Upper lobe of right lung (tissue), 1 donor: ENCODE measurements around the gene AKAP17A. TPM values are rescaled to one million over a fixed set of nuclear protein-coding genes. Genes with fewer than 3 reads are reported as not detected.
"Not testable (repeated sequence)": the region's sequence is repeated elsewhere in the genome, so short reads cannot be mapped to it uniquely, and the experiment has no call there.

ENCODE experiments used
- ATAC-seq: fragments of 200-7000 bp; cut with Tn5 transposase; one replicate; pipeline ENCODE4 v1.9.1; 2020; ENCODE audit warnings: mild to moderate bottlenecking, moderate library complexity
- DNase-seq: peaks from one replicate; pipeline ENCODE4 v3.0.0-alpha.2; 2020
- H3K27ac ChIP-seq: fragments of 200-600 bp; one replicate; pipeline ENCODE4 v1.8.0; 2022
- H3K27me3 ChIP-seq: fragments of 200-600 bp; one replicate; pipeline ENCODE4 v1.8.0; 2022; ENCODE audit warnings: mild to moderate bottlenecking
- H3K36me3 ChIP-seq: fragments of 200-600 bp; one replicate; pipeline ENCODE4 v1.8.0; 2022
- H3K4me1 ChIP-seq: fragments of 200-600 bp; one replicate; pipeline ENCODE4 v1.8.0; 2022
- H3K4me3 ChIP-seq: fragments of 200-600 bp; one replicate; pipeline ENCODE4 v1.8.0; 2022; ENCODE audit warnings: mild to moderate bottlenecking
- H3K9me3 ChIP-seq: fragments of 200-600 bp; one replicate; pipeline ENCODE4 v1.8.0; 2022
- CTCF ChIP-seq: fragments of 200-600 bp; IDR thresholded peaks from one replicate; pipeline ENCODE4 v1.8.0; 2022; ENCODE audit warnings: antibody characterized with exemption
- intact Hi-C: fragments of 100-400 bp; cut with DNase I; formaldehyde crosslinking; loops from one replicate; pipeline ENCODE4 v1.11.0; 2022
- total RNA-seq: library from RNA; stranded (reverse); fragmentation: NEBNext Ultra II Directional; extraction: Animal tissue kit (Norgen Biotek cat#: 25700); gene quantifications from one replicate; pipeline ENCODE4 v1.2.1, GENCODE V29; 2021
- donor health status: DM: no; HTN: yes; CAD: no; lungs with severe emphysema.

Gene AKAP17A
- total RNA-seq, 1 donor from 2014 or later: 46.3 TPM

GRCh38 chrX:1554469-1555210 lies 36.8 kb upstream of the AKAP17A start:
- DNase-seq: peak; percentile 42
- no peak for TF ChIP-seq CTCF
- ATAC-seq: peak; percentile 47
- H3K36me3 ChIP-seq: no peaks in the 10 kb centered on the region
- intact Hi-C loops: no loop called here
- H3K9me3 ChIP-seq: no peaks in the 10 kb centered on the region
- no peak overlapping the region for H3K4me3 ChIP-seq
- no peaks in the 10 kb centered on the region for H3K4me1 ChIP-seq
- no peaks in the 10 kb centered on the region for H3K27me3 ChIP-seq
- H3K27ac ChIP-seq: no peak overlapping the region

GRCh38 chrX:1555370-1555769 lies 36.0 kb upstream of the AKAP17A start:
- intact Hi-C loops: no loop called here
- H3K4me1 ChIP-seq: no peaks in the 10 kb centered on the region
- no peak for ATAC-seq
- H3K4me3 ChIP-seq: no peak overlapping the region
- H3K27ac ChIP-seq: no peak overlapping the region
- no peaks in the 10 kb centered on the region for H3K27me3 ChIP-seq
- H3K9me3 ChIP-seq: no peaks in the 10 kb centered on the region
- no peaks in the 10 kb centered on the region for H3K36me3 ChIP-seq
- no peak for TF ChIP-seq CTCF
- DNase-seq: peak; percentile 6

GRCh38 chrX:1557442-1557841 lies 34.0 kb upstream of the AKAP17A start:
- H3K4me1 ChIP-seq, H3K27ac ChIP-seq, H3K36me3 ChIP-seq, H3K9me3 ChIP-seq, H3K27me3 ChIP-seq, intact Hi-C loops, ATAC-seq, H3K4me3 ChIP-seq: not testable (repeated sequence)
- DNase-seq: peak; percentile 11

- Histone ChIP-seq H3K4me1 (no peaks in the 10 kb centered on the region), H3K27me3 (no peaks in the 10 kb centered on the region), H3K4me3 (no peak overlapping the region), H3K9me3 (no peaks in the 10 kb centered on the region), H3K36me3 (no peaks in the 10 kb centered on the region), H3K27ac (no peak overlapping the region)
- ATAC-seq (no peak), DNase-seq (peak; percentile 31)
- no peak for TF ChIP-seq CTCF
- intact Hi-C loops: no loop called here
Measured at GRCh38 chrX:1558761-1559468, 32.5 kb upstream of the AKAP17A start.

- intact Hi-C loops: no loop called here
- no peaks in the 10 kb centered on the region for H3K4me1 ChIP-seq
Measured at GRCh38 chrX:1561164-1561563, 30.2 kb upstream of the AKAP17A start.

GRCh38 chrX:1564077-1564476 lies 27.3 kb upstream of the AKAP17A start:
- DNase-seq, H3K27me3 ChIP-seq, intact Hi-C loops, H3K4me1 ChIP-seq, H3K36me3 ChIP-seq, H3K27ac ChIP-seq, ATAC-seq, H3K9me3 ChIP-seq, H3K4me3 ChIP-seq: not testable (repeated sequence)

More at GRCh38 chrX:1561164-1561563, 30.2 kb upstream of the AKAP17A start:
- no peak for ATAC-seq
- no peak overlapping the region for H3K27ac ChIP-seq
- no peak for DNase-seq
- no peak overlapping the region for H3K4me3 ChIP-seq
- H3K27me3 ChIP-seq: no peaks in the 10 kb centered on the region
- TF ChIP-seq CTCF: no peak
- no peaks in the 10 kb centered on the region for H3K9me3 ChIP-seq
- H3K36me3 ChIP-seq: no peaks in the 10 kb centered on the region
